ENCODE results near the gene PBX3. TPM values are rescaled to one million over a fixed set of nuclear protein-coding genes. Genes with fewer than 3 reads are reported as not detected.

The PBX3 gene
- total RNA-seq, 1 donor from 2014 or later = 37.7 TPM

DNA sequence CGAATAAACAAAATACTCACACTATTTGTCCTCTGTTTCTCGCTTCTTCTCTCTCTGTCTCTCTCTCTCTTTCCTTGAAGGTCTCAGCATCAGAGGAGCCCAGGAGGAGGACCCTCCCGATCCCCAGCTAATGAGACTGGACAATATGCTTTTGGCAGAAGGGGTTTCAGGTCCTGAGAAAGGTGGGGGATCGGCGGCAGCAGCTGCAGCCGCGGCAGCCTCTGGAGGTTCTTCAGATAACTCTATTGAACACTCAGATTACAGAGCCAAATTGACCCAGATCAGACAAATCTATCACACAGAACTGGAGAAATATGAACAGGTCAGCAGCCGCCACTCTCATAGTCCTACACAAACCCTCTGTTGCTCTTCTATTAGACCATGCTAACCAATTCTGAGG, 168.4 kb downstream of the PBX3 start:
- H3K4me1 Mint-ChIP-seq (ENCODE audit: low read depth) = peaks cover 6% of the 10 kb centered on the region
- no peak overlapping the region for H3K27ac Mint-ChIP-seq
- no peaks in the 10 kb centered on the region for H3K9me3 Mint-ChIP-seq (ENCODE audit: low read depth)
- no peaks in the 10 kb centered on the region for H3K27me3 Mint-ChIP-seq
- TF ChIP-seq, protein P1, sequence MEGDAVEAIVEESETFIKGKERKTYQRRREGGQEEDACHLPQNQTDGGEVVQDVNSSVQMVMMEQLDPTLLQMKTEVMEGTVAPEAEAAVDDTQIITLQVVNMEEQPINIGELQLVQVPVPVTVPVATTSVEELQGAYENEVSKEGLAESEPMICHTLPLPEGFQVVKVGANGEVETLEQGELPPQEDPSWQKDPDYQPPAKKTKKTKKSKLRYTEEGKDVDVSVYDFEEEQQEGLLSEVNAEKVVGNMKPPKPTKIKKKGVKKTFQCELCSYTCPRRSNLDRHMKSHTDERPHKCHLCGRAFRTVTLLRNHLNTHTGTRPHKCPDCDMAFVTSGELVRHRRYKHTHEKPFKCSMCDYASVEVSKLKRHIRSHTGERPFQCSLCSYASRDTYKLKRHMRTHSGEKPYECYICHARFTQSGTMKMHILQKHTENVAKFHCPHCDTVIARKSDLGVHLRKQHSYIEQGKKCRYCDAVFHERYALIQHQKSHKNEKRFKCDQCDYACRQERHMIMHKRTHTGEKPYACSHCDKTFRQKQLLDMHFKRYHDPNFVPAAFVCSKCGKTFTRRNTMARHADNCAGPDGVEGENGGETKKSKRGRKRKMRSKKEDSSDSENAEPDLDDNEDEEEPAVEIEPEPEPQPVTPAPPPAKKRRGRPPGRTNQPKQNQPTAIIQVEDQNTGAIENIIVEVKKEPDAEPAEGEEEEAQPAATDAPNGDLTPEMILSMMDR (IDR thresholded peaks at IDR 0.05; ENCODE audit: unreplicated experiment) = no peak
- no peak overlapping the region for H3K4me3 Mint-ChIP-seq (ENCODE audit: low read depth)
- DNase-seq (ENCODE audit: low spot score, unreplicated experiment) = no peak
- H3K36me3 Mint-ChIP-seq (ENCODE audit: insufficient read depth) = no peaks in the 10 kb centered on the region

DNA sequence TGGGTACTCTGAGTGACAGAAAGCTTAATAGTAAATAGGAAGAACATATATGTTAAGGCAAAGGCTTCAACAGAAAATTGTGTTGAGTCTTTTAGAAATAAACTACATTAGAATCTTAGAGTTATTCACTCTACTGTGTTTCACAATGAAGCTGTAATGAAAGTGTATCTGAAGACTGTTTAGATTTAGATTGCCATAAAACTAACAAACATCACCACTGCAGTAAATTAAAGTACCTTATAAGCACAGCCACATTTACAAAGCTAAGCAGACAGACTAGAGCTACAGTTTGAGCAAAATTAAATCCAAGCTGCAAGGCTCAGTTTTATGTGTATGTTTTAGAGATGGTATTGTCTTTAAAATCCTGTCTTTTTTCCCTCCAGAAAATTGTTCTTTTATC, 172.4 kb downstream of the PBX3 start:
- Mint-ChIP-seq H3K9me3 (ENCODE audit: low read depth) (no peaks in the 10 kb centered on the region), H3K36me3 (ENCODE audit: insufficient read depth) (no peaks in the 10 kb centered on the region), H3K4me3 (ENCODE audit: low read depth) (no peak overlapping the region), H3K27me3 (no peaks in the 10 kb centered on the region), H3K4me1 (ENCODE audit: low read depth) (peaks cover 2% of the 10 kb centered on the region), H3K27ac (no peak overlapping the region)
- no peak for DNase-seq (ENCODE audit: low spot score, unreplicated experiment)
- TF ChIP-seq, protein P1 (IDR thresholded peaks at IDR 0.05; ENCODE audit: unreplicated experiment) = no peak

DNA sequence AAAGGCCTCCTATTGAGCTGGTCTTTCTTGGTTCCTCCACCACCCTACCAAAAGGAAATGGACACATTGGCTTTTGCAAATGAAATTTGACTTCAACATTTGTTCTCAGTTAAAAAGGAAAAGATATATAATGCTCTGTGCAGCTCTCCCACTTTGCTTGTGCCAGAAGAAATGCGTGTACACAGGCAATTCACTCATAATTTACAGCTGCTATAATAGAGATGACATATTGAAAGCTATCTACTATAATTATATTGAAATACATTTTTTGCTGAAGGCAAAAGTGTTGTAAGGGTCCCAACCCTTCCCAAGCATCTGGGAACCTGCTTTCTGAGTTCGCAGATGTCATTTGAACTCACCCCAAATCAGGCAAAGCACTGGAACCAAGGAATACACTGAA, 173.2 kb downstream of the PBX3 start:
- TF ChIP-seq, protein P1 (IDR thresholded peaks at IDR 0.05; ENCODE audit: unreplicated experiment) = no peak

DNA sequence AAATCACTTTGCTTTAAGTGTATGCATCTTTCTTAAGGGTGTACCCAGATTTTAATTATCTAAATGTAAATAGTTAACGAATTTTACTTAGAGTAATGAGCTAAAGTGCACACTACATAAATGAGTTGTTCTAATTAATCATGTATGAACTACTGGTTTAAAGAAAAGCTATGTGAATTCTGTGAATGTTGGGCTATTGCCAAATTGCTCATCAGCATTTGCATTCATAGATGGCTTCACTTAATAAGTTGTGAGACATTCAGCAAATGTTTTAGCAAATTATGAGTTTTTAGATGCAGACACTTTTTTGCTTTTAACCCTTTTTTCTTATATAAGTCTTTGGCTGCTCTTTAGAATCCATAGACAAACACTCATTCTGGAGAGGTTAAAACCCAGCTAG, 175.7 kb downstream of the PBX3 start:
- no peaks in the 10 kb centered on the region for H3K27me3 Mint-ChIP-seq
- no peak overlapping the region for H3K4me3 Mint-ChIP-seq (ENCODE audit: low read depth)
- H3K36me3 Mint-ChIP-seq (ENCODE audit: insufficient read depth) = no peaks in the 10 kb centered on the region
- TF ChIP-seq, protein P1 (IDR thresholded peaks at IDR 0.05; ENCODE audit: unreplicated experiment) = no peak
- DNase-seq (ENCODE audit: low spot score, unreplicated experiment) = no peak
- no peaks in the 10 kb centered on the region for H3K9me3 Mint-ChIP-seq (ENCODE audit: low read depth)
- no peaks in the 10 kb centered on the region for H3K4me1 Mint-ChIP-seq (ENCODE audit: low read depth)
- H3K27ac Mint-ChIP-seq = no peak overlapping the region

More for the DNA sequence above, 173.2 kb downstream of the PBX3 start:
- Mint-ChIP-seq H3K9me3 (ENCODE audit: low read depth) (no peaks in the 10 kb centered on the region), H3K36me3 (ENCODE audit: insufficient read depth) (no peaks in the 10 kb centered on the region), H3K4me3 (ENCODE audit: low read depth) (no peak overlapping the region), H3K4me1 (ENCODE audit: low read depth) (peaks cover 2% of the 10 kb centered on the region), H3K27me3 (no peaks in the 10 kb centered on the region), H3K27ac (no peak overlapping the region)
- DNase-seq (ENCODE audit: low spot score, unreplicated experiment) = no peak

DNA sequence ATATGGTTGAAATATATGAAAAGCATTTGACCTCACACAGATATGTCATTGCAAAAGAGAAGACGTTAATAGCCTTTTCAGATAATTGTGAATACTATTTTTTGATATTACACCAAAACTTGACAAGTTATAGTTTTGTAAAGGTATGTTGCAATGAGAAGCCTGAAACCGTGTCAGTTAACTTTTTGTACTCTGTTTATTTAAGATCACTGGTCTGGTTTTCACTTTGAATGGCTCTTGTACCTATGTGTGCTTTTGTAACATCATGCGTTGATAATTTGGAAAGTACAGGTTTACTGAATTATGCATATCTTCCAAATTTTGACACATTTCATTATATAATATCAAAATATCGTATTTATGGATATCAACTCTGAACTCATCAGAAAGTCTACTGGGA, 177.2 kb downstream of the PBX3 start:
- Mint-ChIP-seq H3K9me3 (ENCODE audit: low read depth) (no peaks in the 10 kb centered on the region), H3K27me3 (no peaks in the 10 kb centered on the region), H3K4me1 (ENCODE audit: low read depth) (no peaks in the 10 kb centered on the region), H3K4me3 (ENCODE audit: low read depth) (no peak overlapping the region), H3K36me3 (ENCODE audit: insufficient read depth) (no peaks in the 10 kb centered on the region), H3K27ac (no peak overlapping the region)
- DNase-seq (ENCODE audit: low spot score, unreplicated experiment) = no peak
- TF ChIP-seq, protein P1 (IDR thresholded peaks at IDR 0.05; ENCODE audit: unreplicated experiment) = no peak

Data from progenitor cell of endocrine pancreas (in vitro differentiated cells).